GM12891 (cell line): ENCODE results near the gene ARID1B.

ENCODE experiments used
- POLR2A ChIP-seq: IDR thresholded peaks from 2 replicates; pipeline ENCODE4 v1.6.1; 2011; ENCODE audit warnings: low read depth, low read length, control low read depth
- POLR2AphosphoS5 ChIP-seq: IDR thresholded peaks from 2 replicates; pipeline ENCODE4 v1.6.1; 2011; ENCODE audit warnings: low read depth, low read length, control low read depth
- POU2F2 ChIP-seq: IDR thresholded peaks from 2 replicates; pipeline ENCODE4 v1.6.1; 2011; ENCODE audit warnings: low read depth, mild to moderate bottlenecking, control low read depth, low read length, moderate library complexity
- TAF1 ChIP-seq: IDR thresholded peaks from 2 replicates; pipeline ENCODE4 v1.6.1; 2011; ENCODE audit warnings: low read depth, low read length, control low read depth

GRCh38 chr6:157155804-157156203 is 378.6 kb downstream of the ARID1B start:
- no peak for TF ChIP-seq TAF1
- TF ChIP-seq POLR2A: no peak
- no peak for TF ChIP-seq POU2F2
- no peak for TF ChIP-seq POLR2AphosphoS5
